H9 (cell line): Measurements from ENCODE around the gene VTA1. TPM values are rescaled to one million over a fixed set of nuclear protein-coding genes. Genes with fewer than 3 reads are reported as not detected.

Experiments
- DNase-seq: peaks from one replicate; pipeline ENCODE4 v3.0.0-alpha.2; 2017
- H2AFZ ChIP-seq: one replicate; pipeline ENCODE4 v1.6.1; 2013; ENCODE audit warnings: mild to moderate bottlenecking, low read length, control low read depth, moderate library complexity
- H2AK5ac ChIP-seq: 2 replicates; pipeline ENCODE4 v1.6.1; 2013; ENCODE audit warnings: low read length, control low read depth, mixed read lengths; ENCODE audit not compliant: insufficient read length
- H2BK120ac ChIP-seq: one replicate; pipeline ENCODE4 v1.6.1; 2013; ENCODE audit warnings: low read depth, mild to moderate bottlenecking, low read length, control low read depth, inconsistent platforms; ENCODE audit not compliant: poor library complexity, severe bottlenecking
- H2BK12ac ChIP-seq: 2 replicates; pipeline ENCODE4 v1.6.1; 2013; ENCODE audit warnings: low read length, control low read depth, mixed read lengths, low read depth; ENCODE audit not compliant: insufficient read length
- H2BK15ac ChIP-seq: 2 replicates; pipeline ENCODE4 v1.6.1; 2013; ENCODE audit warnings: low read depth, low read length, control low read depth
- H2BK20ac ChIP-seq: one replicate; pipeline ENCODE4 v1.6.1; 2013; ENCODE audit warnings: low read depth, mild to moderate bottlenecking, low read length, control low read depth, inconsistent platforms; ENCODE audit not compliant: poor library complexity, severe bottlenecking
- H2BK5ac ChIP-seq: 2 replicates; pipeline ENCODE4 v1.6.1; 2013; ENCODE audit warnings: low read length, control low read depth, mixed read lengths; ENCODE audit not compliant: insufficient read length
- H3K14ac ChIP-seq: 2 replicates; pipeline ENCODE4 v1.6.1; 2013; ENCODE audit warnings: low read length, control low read depth; ENCODE audit not compliant: insufficient read depth
- H3K18ac ChIP-seq: 2 replicates; pipeline ENCODE4 v1.6.1; 2013; ENCODE audit warnings: low read depth, mild to moderate bottlenecking, mixed read lengths, low read length, control low read depth; ENCODE audit not compliant: insufficient read length
- H3K23ac ChIP-seq: 2 replicates; pipeline ENCODE4 v1.6.1; 2013; ENCODE audit warnings: low read length, control low read depth, mixed read lengths, low read depth; ENCODE audit not compliant: insufficient read length
- H3K23me2 ChIP-seq: 2 replicates; pipeline ENCODE4 v1.6.1; 2013; ENCODE audit warnings: low read depth, mild to moderate bottlenecking, mixed read lengths, low read length, control low read depth; ENCODE audit not compliant: insufficient read length, poor library complexity, severe bottlenecking
- H3K27ac ChIP-seq: 2 replicates; pipeline ENCODE4 v1.5.1; 2013; ENCODE audit warnings: low read length, control low read depth, mixed read lengths, low read depth; ENCODE audit not compliant: insufficient read length
- H3K27me3 ChIP-seq: 2 replicates; pipeline ENCODE4 v1.6.1; 2013; ENCODE audit warnings: low read length, control low read depth, inconsistent platforms; ENCODE audit not compliant: insufficient read depth
- H3K4ac ChIP-seq: 2 replicates; pipeline ENCODE4 v1.6.1; 2013; ENCODE audit warnings: low read depth, mild to moderate bottlenecking, control low read depth, inconsistent platforms, low read length, moderate library complexity
- H3K4me1 ChIP-seq: 2 replicates; pipeline ENCODE4 v1.6.1; 2013; ENCODE audit warnings: low read length, control low read depth, inconsistent platforms; ENCODE audit not compliant: insufficient read depth
- H3K4me2 ChIP-seq: 2 replicates; pipeline ENCODE4 v1.6.1; 2013; ENCODE audit warnings: low read length, control low read depth, mixed read lengths; ENCODE audit not compliant: insufficient read length, insufficient read depth
- H3K56ac ChIP-seq: 2 replicates; pipeline ENCODE4 v1.6.1; 2013; ENCODE audit warnings: low read depth, mild to moderate bottlenecking, mixed read lengths, low read length, control low read depth; ENCODE audit not compliant: insufficient read length
- H3K79me1 ChIP-seq: 2 replicates; pipeline ENCODE4 v1.6.1; 2013; ENCODE audit warnings: low read depth, mild to moderate bottlenecking, moderate library complexity, low read length, control low read depth, inconsistent platforms; ENCODE audit not compliant: insufficient read depth, poor library complexity, severe bottlenecking
- H3K79me2 ChIP-seq: 2 replicates; pipeline ENCODE4 v1.6.1; 2013; ENCODE audit warnings: low read length, control low read depth, inconsistent platforms; ENCODE audit not compliant: insufficient read depth
- H3K9ac ChIP-seq: 2 replicates; pipeline ENCODE4 v1.6.1; 2013; ENCODE audit warnings: low read length, control low read depth, mixed read lengths; ENCODE audit not compliant: insufficient read length; ENCODE audit errors: extremely low read depth
- H3K9me3 ChIP-seq: one replicate; pipeline ENCODE4 v1.6.1; 2013; ENCODE audit warnings: low read depth, low read length, inconsistent platforms; ENCODE audit not compliant: control insufficient read depth
- H3T11ph ChIP-seq: one replicate; pipeline ENCODE4 v1.6.1; 2013; ENCODE audit warnings: mild to moderate bottlenecking, low read length, control low read depth, inconsistent platforms
- H4K20me1 ChIP-seq: one replicate; pipeline ENCODE4 v1.6.1; 2013; ENCODE audit not compliant: control insufficient read depth, insufficient read length, insufficient read depth
- H4K5ac ChIP-seq: 2 replicates; pipeline ENCODE4 v1.6.1; 2013; ENCODE audit warnings: low read depth, mild to moderate bottlenecking, mixed read lengths, low read length, control low read depth; ENCODE audit not compliant: insufficient read length
- H4K8ac ChIP-seq: replicated peaks from 2 replicates; pipeline ENCODE4 v1.6.1; 2013; ENCODE audit warnings: low read length, control low read depth, mixed read lengths, low read depth; ENCODE audit not compliant: insufficient read length
- H4K91ac ChIP-seq: 2 replicates; pipeline ENCODE4 v1.6.1; 2013; ENCODE audit warnings: low read depth, mild to moderate bottlenecking, moderate library complexity, mixed read lengths, low read length, control low read depth; ENCODE audit not compliant: insufficient read length
- H3K27ac Mint-ChIP-seq, 3 experiments: 2 replicates in 2 of 3; 3 replicates in 1 of 3; pipeline ENCODE4 v1.8.0; 2020 to 2021; ENCODE audit warnings: mixed read lengths in 3 of 3, mild to moderate bottlenecking in 1 of 3, moderate library complexity in 1 of 3
- H3K27me3 Mint-ChIP-seq: 2 replicates; pipeline ENCODE4 v1.8.0; 2021; ENCODE audit warnings: low read depth, mild to moderate bottlenecking, moderate library complexity, mixed read lengths
- H3K36me3 Mint-ChIP-seq, 3 experiments: 2 replicates in 2 of 3; 3 replicates in 1 of 3; pipeline ENCODE4 v1.8.0; 2020 to 2021; ENCODE audit warnings: low read depth in 3 of 3, mixed read lengths in 3 of 3; ENCODE audit not compliant: insufficient read depth in 1 of 3
- H3K4me1 Mint-ChIP-seq, 2 experiments: 2 replicates each; pipeline ENCODE4 v1.8.0; 2020; ENCODE audit warnings: mixed read lengths in 2 of 2
- H3K4me3 Mint-ChIP-seq, 2 experiments: 2 replicates in 1 of 2; 3 replicates in 1 of 2; pipeline ENCODE4 v1.8.0; 2020 to 2021; ENCODE audit warnings: mild to moderate bottlenecking in 2 of 2, mixed read lengths in 2 of 2, moderate library complexity in 1 of 2
- H3K9me3 Mint-ChIP-seq, 2 experiments: 2 replicates in 1 of 2; 3 replicates in 1 of 2; pipeline ENCODE4 v1.8.0; 2020; ENCODE audit warnings: mild to moderate bottlenecking in 2 of 2, mixed read lengths in 2 of 2, moderate library complexity in 1 of 2
- WGBS: extraction: QIAGEN DNeasy Blood & Tissue Kit; methylation state at CpG from one replicate; pipeline ENCODE4 v1.1.7; 2013; ENCODE audit warnings: missing lambda C conversion rate, low lambda C conversion rate, mixed read lengths; ENCODE audit not compliant: insufficient read length; ENCODE audit errors: extremely low coverage; 5-methylcytosine and 5-hydroxymethylcytosine counted together
- total RNA-seq: library from RNA; stranded (reverse); gene quantifications from 2 replicates; pipeline ENCODE4 v1.2.1, GENCODE V29; 2021
- TF ChIP-seq, protein P1 (sequence below): fragments of 200-600 bp; sonication (generic); conservative IDR thresholded peaks from 3 replicates; pipeline ENCODE4 v1.8.0; 2021; ENCODE audit warnings: antibody characterized with exemption, mild to moderate bottlenecking

VTA1 gene
- total RNA-seq, 1 experiment from 2014 or later: 63.1 TPM

- Mint-ChIP-seq H3K9me3 (no peaks in the 10 kb centered on the region), H3K27ac (no peak overlapping the region; a peak in 1 of 7 replicates)
- no peaks in the 10 kb centered on the region for H4K20me1 ChIP-seq
Observed at GRCh38 chr6:142192343-142192742, 45.3 kb downstream of the VTA1 start.

More at GRCh38 chr6:142192343-142192742, 45.3 kb downstream of the VTA1 start:
- H3K27me3 ChIP-seq: no peaks in the 10 kb centered on the region
- H3K23ac ChIP-seq: no peak overlapping the region
- no peak overlapping the region for H3K14ac ChIP-seq
- H3K4me1 ChIP-seq: no peaks in the 10 kb centered on the region
- no peak overlapping the region for H3K4me2 ChIP-seq
- no peak overlapping the region for H4K5ac ChIP-seq
- no peak for DNase-seq
- H3K27ac ChIP-seq: no peak overlapping the region
- H3K79me2 ChIP-seq: no peaks in the 10 kb centered on the region
- H4K8ac ChIP-seq: no peak overlapping the region
- Mint-ChIP-seq H3K4me1 (no peaks in the 10 kb centered on the region), H3K36me3 (peaks cover 0 to 7% (median 2%) of the 10 kb centered on the region in 3 experiments; a peak in 3 of 7 replicates), H3K27me3 (no peaks in the 10 kb centered on the region), H3K4me3 (no peak overlapping the region)
- no peak overlapping the region for H2BK5ac ChIP-seq
- H2AFZ ChIP-seq: no peak overlapping the region
- no peaks in the 10 kb centered on the region for H3K9me3 ChIP-seq
- no peak overlapping the region for H3K18ac ChIP-seq
- H3K79me1 ChIP-seq: no peaks in the 10 kb centered on the region
- no peak overlapping the region for H2BK120ac ChIP-seq
- TF ChIP-seq, protein P1, sequence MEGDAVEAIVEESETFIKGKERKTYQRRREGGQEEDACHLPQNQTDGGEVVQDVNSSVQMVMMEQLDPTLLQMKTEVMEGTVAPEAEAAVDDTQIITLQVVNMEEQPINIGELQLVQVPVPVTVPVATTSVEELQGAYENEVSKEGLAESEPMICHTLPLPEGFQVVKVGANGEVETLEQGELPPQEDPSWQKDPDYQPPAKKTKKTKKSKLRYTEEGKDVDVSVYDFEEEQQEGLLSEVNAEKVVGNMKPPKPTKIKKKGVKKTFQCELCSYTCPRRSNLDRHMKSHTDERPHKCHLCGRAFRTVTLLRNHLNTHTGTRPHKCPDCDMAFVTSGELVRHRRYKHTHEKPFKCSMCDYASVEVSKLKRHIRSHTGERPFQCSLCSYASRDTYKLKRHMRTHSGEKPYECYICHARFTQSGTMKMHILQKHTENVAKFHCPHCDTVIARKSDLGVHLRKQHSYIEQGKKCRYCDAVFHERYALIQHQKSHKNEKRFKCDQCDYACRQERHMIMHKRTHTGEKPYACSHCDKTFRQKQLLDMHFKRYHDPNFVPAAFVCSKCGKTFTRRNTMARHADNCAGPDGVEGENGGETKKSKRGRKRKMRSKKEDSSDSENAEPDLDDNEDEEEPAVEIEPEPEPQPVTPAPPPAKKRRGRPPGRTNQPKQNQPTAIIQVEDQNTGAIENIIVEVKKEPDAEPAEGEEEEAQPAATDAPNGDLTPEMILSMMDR: no peak
- H4K91ac ChIP-seq: no peak overlapping the region
- no peak overlapping the region for H3T11ph ChIP-seq
- H3K9ac ChIP-seq: no peak overlapping the region
- no peak overlapping the region for H2BK15ac ChIP-seq
- WGBS: no CpG with 5 or more reads among the region's 1 CpG
- no peaks in the 10 kb centered on the region for H3K23me2 ChIP-seq
- H3K56ac ChIP-seq: no peak overlapping the region
- H3K4ac ChIP-seq: no peak overlapping the region
- no peak overlapping the region for H2BK20ac ChIP-seq
- H2AK5ac ChIP-seq: no peak overlapping the region
- H2BK12ac ChIP-seq: no peak overlapping the region
